Neutrophil (primary cell): ENCODE measurements around the gene URM1.
"Not testable (repeated sequence)": the region's sequence is repeated elsewhere in the genome, so short reads cannot be mapped to it uniquely, and the experiment has no call there.

Source experiments
- H3K27ac ChIP-seq: fragments of 200-600 bp; sonication (generic); 2 replicates; pipeline ENCODE4 v1.5.1; 2016; ENCODE audit warnings: mild to moderate bottlenecking, moderate library complexity
- H3K27me3 ChIP-seq: fragments of 200-600 bp; sonication (generic); 2 replicates; pipeline ENCODE4 v1.6.0; 2016; ENCODE audit warnings: mild to moderate bottlenecking
- H3K36me3 ChIP-seq: fragments of 200-600 bp; sonication (generic); 2 replicates; pipeline ENCODE4 v1.5.1; 2017
- H3K4me1 ChIP-seq, 2 experiments: fragments of 200-600 bp in 1 of 2; sonication (generic) in 1 of 2; 1 replicate in 1 of 2; 2 replicates in 1 of 2; pipeline versions ENCODE4 v1.5.1 to v1.6.1; 2013 to 2016; ENCODE audit warnings: low read depth in 1 of 2, low read length in 1 of 2, mild to moderate bottlenecking in 1 of 2, moderate library complexity in 1 of 2; ENCODE audit not compliant: control insufficient read depth in 1 of 2, insufficient read depth in 1 of 2
- H3K4me3 ChIP-seq, 2 experiments: fragments of 200-600 bp in 1 of 2; sonication (generic) in 1 of 2; 1 replicate in 1 of 2; 2 replicates in 1 of 2; pipeline ENCODE4 v1.5.1; 2013 to 2016; ENCODE audit warnings: low read depth in 1 of 2, low read length in 1 of 2, mild to moderate bottlenecking in 1 of 2, moderate library complexity in 1 of 2
- H3K9me3 ChIP-seq: fragments of 200-600 bp; sonication (generic); 2 replicates; pipeline ENCODE4 v1.5.1; 2016
- CTCF ChIP-seq: fragments of 200-600 bp; sonication (generic); IDR thresholded peaks from 2 replicates; pipeline ENCODE4 v1.5.1; 2016; ENCODE audit warnings: antibody characterized with exemption

Gene URM1

DNA sequence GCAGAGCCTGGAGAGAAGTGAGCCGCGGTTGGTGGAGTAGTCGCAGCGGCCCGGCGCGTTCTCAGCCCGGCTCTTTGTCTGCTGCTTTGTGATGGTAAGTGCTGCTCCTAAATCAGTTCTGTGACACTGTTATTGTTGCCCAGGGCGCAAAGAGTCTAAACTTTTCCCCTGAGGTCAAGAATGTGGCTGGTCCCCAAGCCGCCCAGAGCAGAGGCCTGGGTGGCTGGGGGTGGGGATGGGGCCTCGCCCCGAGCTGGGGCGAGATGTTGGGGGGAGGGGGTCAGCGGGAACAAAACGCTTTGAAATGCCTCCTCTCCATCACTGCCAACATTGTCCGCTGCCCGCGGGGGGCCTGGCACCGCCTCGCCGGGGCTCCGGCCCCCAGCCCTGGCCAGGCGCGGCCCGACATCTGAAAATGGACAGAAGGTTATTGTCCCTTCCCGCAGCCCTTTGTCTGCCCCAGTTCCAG is 37.8 kb downstream of the URM1 start:
- Histone ChIP-seq H3K4me1 (no peaks in the 10 kb centered on the region), H3K9me3 (no peaks in the 10 kb centered on the region), H3K27ac (no peak overlapping the region), H3K27me3 (peaks cover 85% of the 10 kb centered on the region), H3K36me3 (no peaks in the 10 kb centered on the region), H3K4me3 (no peak overlapping the region)
- TF ChIP-seq CTCF, result no peak

DNA sequence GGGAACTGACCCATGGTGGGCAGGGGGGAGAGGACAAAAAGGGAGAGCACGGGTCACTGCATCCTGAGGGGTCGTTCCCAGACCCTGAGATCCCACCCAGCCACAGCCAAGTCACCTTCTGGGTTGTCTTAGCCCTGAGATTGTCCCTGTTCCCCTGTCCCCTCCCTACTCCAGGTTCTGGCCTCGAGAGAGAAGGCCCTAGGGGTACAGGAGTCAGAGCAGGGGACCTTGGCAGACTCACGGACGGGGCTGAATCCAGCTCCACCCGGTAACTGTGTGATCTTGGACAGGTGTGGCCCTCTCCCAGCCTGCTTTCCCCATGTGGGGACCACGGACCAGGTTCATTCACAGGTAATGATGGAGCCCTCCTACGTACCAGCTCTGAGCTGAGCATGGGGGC is 38.3 kb downstream of the URM1 start:
- Histone ChIP-seq H3K27me3 (peaks cover 89% of the 10 kb centered on the region), H3K9me3 (no peaks in the 10 kb centered on the region), H3K27ac (no peak overlapping the region), H3K4me1 (no peaks in the 10 kb centered on the region), H3K36me3 (no peaks in the 10 kb centered on the region), H3K4me3 (no peak overlapping the region)
- TF ChIP-seq CTCF, result no peak

DNA sequence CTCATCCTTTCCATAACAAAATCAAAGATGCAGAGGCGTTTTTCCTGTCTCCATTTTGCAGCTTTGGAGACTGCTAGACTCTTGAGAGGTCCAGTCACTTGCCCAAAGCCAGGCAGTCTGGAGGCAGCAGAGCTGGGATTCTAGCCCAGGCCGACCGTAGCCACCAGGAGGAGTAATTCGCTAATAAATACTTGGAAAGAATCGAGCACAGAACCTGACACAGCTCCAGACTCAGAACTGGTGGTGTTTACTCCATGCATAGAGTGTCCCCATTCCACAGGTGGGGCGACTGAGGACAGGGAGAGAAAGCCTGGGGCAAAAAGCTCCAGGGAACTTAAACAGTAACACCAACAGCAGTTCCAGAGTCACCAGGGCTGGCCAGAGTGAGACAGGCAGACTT is 38.8 kb downstream of the URM1 start:
- no peaks in the 10 kb centered on the region for H3K9me3 ChIP-seq
- H3K27me3 ChIP-seq, result peaks cover 94% of the 10 kb centered on the region
- no peak for TF ChIP-seq CTCF
- no peak overlapping the region for H3K27ac ChIP-seq
- H3K4me3 ChIP-seq, result no peak overlapping the region
- no peaks in the 10 kb centered on the region for H3K36me3 ChIP-seq
- H3K4me1 ChIP-seq, result no peaks in the 10 kb centered on the region

GRCh38 chr9:128411364-128412119 is 40.4 kb downstream of the URM1 start:
- no peak overlapping the region for H3K4me3 ChIP-seq
- H3K27ac ChIP-seq, result no peak overlapping the region
- no peaks in the 10 kb centered on the region for H3K36me3 ChIP-seq
- peaks cover 0 to 5% of the 10 kb centered on the region in 2 experiments for H3K4me1 ChIP-seq
- H3K9me3 ChIP-seq, result no peaks in the 10 kb centered on the region
- H3K27me3 ChIP-seq, result peaks cover 95% of the 10 kb centered on the region
- TF ChIP-seq CTCF, result no peak

DNA sequence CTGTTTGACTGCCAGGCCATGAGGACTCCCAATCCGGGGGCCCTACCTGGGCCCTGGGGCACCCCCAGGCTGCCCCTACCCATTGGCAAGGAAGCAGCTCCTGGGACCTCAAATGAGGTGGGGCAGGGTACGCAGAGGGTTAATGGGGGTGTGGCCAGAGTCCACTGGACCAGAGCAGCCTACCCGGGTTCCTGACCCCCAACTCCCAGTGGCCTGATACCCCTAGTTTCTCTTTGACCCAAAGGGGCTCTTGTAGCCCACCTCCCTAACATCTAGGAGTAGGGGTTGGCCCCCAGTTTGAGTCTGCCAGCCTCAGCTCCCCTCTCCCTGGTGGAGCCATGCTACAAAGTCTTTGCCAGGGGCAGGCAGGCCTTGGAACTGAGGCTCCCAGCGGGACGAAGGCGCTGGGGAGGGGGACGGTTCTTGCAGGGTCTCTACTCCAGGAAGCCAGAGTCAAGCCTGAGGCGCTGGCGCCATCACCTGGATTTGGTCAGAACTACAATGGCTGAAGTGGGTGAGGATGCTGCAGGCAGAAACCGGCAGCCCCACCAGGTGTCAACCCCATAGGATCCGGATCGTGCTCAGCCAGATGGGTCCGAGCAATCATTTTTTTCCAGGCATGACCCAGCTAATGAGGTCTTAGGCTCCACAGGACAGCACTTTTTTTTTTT is 41.1 kb downstream of the URM1 start:
- Histone ChIP-seq H3K4me3 (no peak overlapping the region), H3K27ac (no peak overlapping the region), H3K27me3 (peaks cover 96% of the 10 kb centered on the region), H3K4me1 (peaks cover 0 to 5% of the 10 kb centered on the region in 2 experiments), H3K9me3 (no peaks in the 10 kb centered on the region), H3K36me3 (no peaks in the 10 kb centered on the region)
- TF ChIP-seq CTCF, result peak; percentile 22

DNA sequence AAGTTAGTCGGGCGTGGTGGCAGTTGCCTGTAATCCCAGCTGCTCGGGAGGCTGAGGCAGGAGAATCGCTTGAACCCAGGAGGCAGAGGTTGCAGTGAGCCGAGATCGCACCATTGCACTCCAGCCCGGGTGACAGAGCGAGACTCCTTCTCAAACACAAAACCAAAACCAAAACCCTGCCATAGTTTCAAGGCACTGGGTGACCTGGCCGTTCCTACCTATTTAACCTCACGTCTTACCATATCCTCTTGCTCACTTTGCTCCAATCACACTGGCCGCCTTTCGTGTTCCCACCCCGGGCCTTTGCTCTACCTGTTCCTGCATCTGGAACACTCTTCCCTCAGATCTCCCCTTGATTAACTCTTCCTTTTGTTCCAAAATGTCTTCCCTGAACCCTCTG is 42.6 kb downstream of the URM1 start:
- not testable (repeated sequence) for H3K9me3 ChIP-seq

More for the DNA sequence above, 42.6 kb downstream of the URM1 start:
- peaks cover 96% of the 10 kb centered on the region for H3K27me3 ChIP-seq
- not testable (repeated sequence) for H3K27ac ChIP-seq, H3K4me3 ChIP-seq, H3K4me1 ChIP-seq, H3K36me3 ChIP-seq
